Vagina (tissue), 2 donors: ENCODE measurements around the gene DNMT3A.

Source experiments
- POLR2A ChIP-seq, 2 donors: fragments of 450-650 bp; IDR thresholded peaks; one replicate each; pipeline ENCODE4 v1.6.1; 2017; ENCODE audit warnings: antibody characterized with exemption in 2 of 2, mild to moderate bottlenecking in 2 of 2, moderate library complexity in 2 of 2
- POLR2AphosphoS5 ChIP-seq, 2 donors: sonication (generic); formaldehyde crosslinking; IDR thresholded peaks; one replicate each; pipeline ENCODE4 v1.9.0; 2017; ENCODE audit warnings: antibody characterized with exemption in 2 of 2, mild to moderate bottlenecking in 2 of 2, low read depth in 1 of 2; ENCODE audit not compliant: insufficient read depth in 1 of 2
- TF ChIP-seq, protein P1 (sequence below), 3 experiments: fragments of 450-650 bp in 2 of 3; fragments of 200-600 bp in 1 of 3; sonication (generic) in 1 of 3; IDR thresholded peaks; one replicate each; pipeline ENCODE4 v1.5.1; 2017 to 2019; ENCODE audit warnings: antibody characterized with exemption in 3 of 3, mild to moderate bottlenecking in 2 of 3, moderate library complexity in 2 of 3

DNA sequence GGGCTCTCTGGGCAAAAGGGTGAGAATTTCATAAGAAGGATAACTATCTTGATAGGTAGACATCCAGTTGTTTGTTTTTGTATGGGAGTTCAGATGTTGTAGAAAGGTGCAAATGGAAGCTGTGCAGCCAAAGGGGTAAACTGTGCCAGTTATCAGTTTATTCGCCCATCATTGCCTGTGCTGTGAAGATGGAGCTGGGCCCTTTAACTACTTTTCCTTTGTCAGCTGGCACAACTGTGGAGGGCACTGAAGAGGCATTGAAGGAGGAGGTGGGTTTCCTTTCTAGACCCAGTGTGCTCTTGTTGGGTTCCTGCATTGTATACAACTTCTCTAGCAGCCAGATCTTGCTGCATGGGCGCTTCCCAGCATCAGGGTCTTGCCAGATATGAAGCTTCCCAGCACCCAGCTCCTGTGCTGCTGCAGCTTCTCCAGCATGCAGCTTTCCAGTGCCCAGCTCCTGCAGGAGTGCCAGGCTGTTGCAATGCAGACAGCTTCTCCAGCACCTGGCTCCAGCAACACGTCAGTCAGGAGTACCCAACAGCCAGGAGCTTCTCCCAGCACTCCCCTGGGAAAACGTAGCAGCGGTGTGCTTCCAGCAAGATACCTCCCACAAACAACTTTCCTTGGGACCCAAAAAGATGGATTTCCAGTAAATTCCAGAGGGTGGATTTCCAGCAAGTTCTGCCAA is 15.3 kb downstream of the DNMT3A start:
- TF ChIP-seq, protein P1, sequence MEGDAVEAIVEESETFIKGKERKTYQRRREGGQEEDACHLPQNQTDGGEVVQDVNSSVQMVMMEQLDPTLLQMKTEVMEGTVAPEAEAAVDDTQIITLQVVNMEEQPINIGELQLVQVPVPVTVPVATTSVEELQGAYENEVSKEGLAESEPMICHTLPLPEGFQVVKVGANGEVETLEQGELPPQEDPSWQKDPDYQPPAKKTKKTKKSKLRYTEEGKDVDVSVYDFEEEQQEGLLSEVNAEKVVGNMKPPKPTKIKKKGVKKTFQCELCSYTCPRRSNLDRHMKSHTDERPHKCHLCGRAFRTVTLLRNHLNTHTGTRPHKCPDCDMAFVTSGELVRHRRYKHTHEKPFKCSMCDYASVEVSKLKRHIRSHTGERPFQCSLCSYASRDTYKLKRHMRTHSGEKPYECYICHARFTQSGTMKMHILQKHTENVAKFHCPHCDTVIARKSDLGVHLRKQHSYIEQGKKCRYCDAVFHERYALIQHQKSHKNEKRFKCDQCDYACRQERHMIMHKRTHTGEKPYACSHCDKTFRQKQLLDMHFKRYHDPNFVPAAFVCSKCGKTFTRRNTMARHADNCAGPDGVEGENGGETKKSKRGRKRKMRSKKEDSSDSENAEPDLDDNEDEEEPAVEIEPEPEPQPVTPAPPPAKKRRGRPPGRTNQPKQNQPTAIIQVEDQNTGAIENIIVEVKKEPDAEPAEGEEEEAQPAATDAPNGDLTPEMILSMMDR (IDR thresholded peaks at IDR 0.05) = no peak
- TF ChIP-seq POLR2AphosphoS5 (IDR thresholded peaks at IDR 0.05; ENCODE audit: insufficient read depth in 1 of 2, low read depth in 1 of 2) (no peak), POLR2A (IDR thresholded peaks at IDR 0.05) (no peak)
